K562 (cell line): ENCODE measurements around the gene CEP68. TPM values are rescaled to one million over a fixed set of nuclear protein-coding genes. Genes with fewer than 3 reads are reported as not detected.
A peak's percentile ranks its signal among the peaks of the same experiment; 100 is the strongest.

ENCODE experiments used
- ATF1 ChIP-seq, 2 experiments: fragments of 450-650 bp in 1 of 2; IDR thresholded peaks; 2 replicates each; pipeline ENCODE4 v1.6.1; 2016; ENCODE audit warnings: missing compliant biosample characterization in 1 of 2, missing genetic modification characterization in 1 of 2
- CHD4 ChIP-seq: fragments of 200-600 bp; sonication (generic); IDR thresholded peaks from 3 replicates; pipeline ENCODE4 v1.6.1; 2012; ENCODE audit warnings: low read depth, mild to moderate bottlenecking, mixed read lengths, low read length, inconsistent platforms; ENCODE audit not compliant: insufficient read depth, insufficient replicate concordance, poor library complexity, severe bottlenecking
- CTBP1 ChIP-seq: fragments of 450-650 bp; IDR thresholded peaks from 2 replicates; pipeline ENCODE4 v1.6.1; 2016; ENCODE audit warnings: borderline replicate concordance
- FOXA1 ChIP-seq: fragments of 450-650 bp; IDR thresholded peaks from 2 replicates; pipeline ENCODE4 v1.6.1; 2016; ENCODE audit warnings: mild to moderate bottlenecking, borderline replicate concordance
- HIVEP1 ChIP-seq: fragments of 250-450 bp; sonication (Bioruptor Pico); IDR thresholded peaks from 2 replicates; pipeline ENCODE4 v1.4.0; 2020; ENCODE audit warnings: mild to moderate bottlenecking
- ILF3 ChIP-seq: fragments of 450-650 bp; IDR thresholded peaks from 2 replicates; pipeline ENCODE4 v1.6.1; 2018; ENCODE audit warnings: antibody characterized with exemption, mild to moderate bottlenecking, moderate library complexity, borderline replicate concordance
- KDM2B ChIP-seq: fragments of 250-450 bp; sonication (Bioruptor Pico); IDR thresholded peaks from 2 replicates; pipeline ENCODE4 v1.8.0; 2021; ENCODE audit warnings: mild to moderate bottlenecking, moderate library complexity
- MAZ ChIP-seq, 2 experiments: fragments of 450-650 bp in 1 of 2; sonication (generic) in 1 of 2; formaldehyde crosslinking; IDR thresholded peaks in 1 of 2; conservative IDR thresholded peaks in 1 of 2; 2 replicates each; pipeline versions ENCODE4 v1.4.0 to v1.5.0; 2020; ENCODE audit warnings: mild to moderate bottlenecking in 1 of 2, missing genetic modification reagents in 1 of 2
- MITF ChIP-seq: IDR thresholded peaks from 2 replicates; pipeline ENCODE4 v1.6.1; 2014; ENCODE audit warnings: antibody characterized with exemption
- NEUROD1 ChIP-seq: fragments of 150-350 bp; IDR thresholded peaks from 2 replicates; pipeline ENCODE4 v1.6.1; 2014; ENCODE audit warnings: borderline replicate concordance, low read length, low read depth; ENCODE audit not compliant: partially characterized antibody
- PHB ChIP-seq: fragments of 250-450 bp; sonication (Bioruptor Pico); IDR thresholded peaks from 2 replicates; pipeline ENCODE4 v1.5.0; 2021
- SRSF3 ChIP-seq: fragments of 200-400 bp; formaldehyde crosslinking; IDR thresholded peaks from 2 replicates; pipeline ENCODE4 v1.6.1; 2016; ENCODE audit warnings: mild to moderate bottlenecking, low read length, moderate library complexity; ENCODE audit not compliant: insufficient read depth
- TAF1 ChIP-seq: IDR thresholded peaks from 2 replicates; pipeline ENCODE4 v1.6.1; 2011; ENCODE audit warnings: mild to moderate bottlenecking, low read length, moderate library complexity; ENCODE audit not compliant: insufficient read depth, control insufficient read depth, severe bottlenecking; ENCODE audit errors: extremely low read depth
- TAF7 ChIP-seq: fragments of 450-650 bp; IDR thresholded peaks from 2 replicates; pipeline ENCODE4 v1.6.1; 2016; ENCODE audit warnings: missing genetic modification characterization, missing compliant biosample characterization
- ZBTB5 ChIP-seq: fragments of 450-650 bp; IDR thresholded peaks from 2 replicates; pipeline ENCODE4 v1.6.1; 2017; ENCODE audit warnings: antibody characterized with exemption
- ZNF324 ChIP-seq: fragments of 250-450 bp; sonication (Bioruptor Pico); IDR thresholded peaks from 2 replicates; pipeline ENCODE4 v1.4.0; 2020; ENCODE audit warnings: mild to moderate bottlenecking
- polyA plus RNA-seq, 8 experiments: library from polyadenylated mRNA; depleted of rRNA in 4 of 8; stranded (reverse) in 5 of 8; unstranded in 3 of 8; fragments of >200 nt; fragmentation: Nextera tagmentation in 2 of 8; fragmentation: Illumina TruSeq in 1 of 8; extraction: Ambion mirVana in 2 of 8; extraction: Trizol in 1 of 8; gene quantifications; 2 replicates each; pipeline versions ENCODE4 v1.2.1 to v1.2.3, GENCODE V29; 2011 to 2014; ENCODE audit warnings: inconsistent platforms in 1 of 8, missing spikeins in 1 of 8
- total RNA-seq, 7 experiments: library from RNA; depleted of rRNA in 6 of 7; stranded (reverse); fragments of >200 nt in 6 of 7; fragmentation: Illumina TruSeq in 2 of 7; extraction: Trizol in 2 of 7; gene quantifications; 2 replicates each; pipeline versions ENCODE4 v1.2.1 to v1.2.3, GENCODE V29; 2011 to 2021; ENCODE audit warnings: low replicate concordance in 1 of 7
- TF ChIP-seq, protein P1 (sequence below): fragments of 450-650 bp; IDR thresholded peaks from 2 replicates; pipeline ENCODE4 v1.6.1; 2014; ENCODE audit warnings: low read depth, mild to moderate bottlenecking, moderate library complexity, borderline replicate concordance
- TF ChIP-seq, protein P2 (sequence below): IDR thresholded peaks from 2 replicates; pipeline ENCODE4 v1.6.1; 2011; ENCODE audit warnings: borderline replicate concordance, low read depth, mild to moderate bottlenecking, moderate library complexity, low read length; ENCODE audit not compliant: insufficient read depth, poor library complexity, severe bottlenecking
- TF ChIP-seq, protein P3 (sequence below): fragments of 250-450 bp; sonication (Bioruptor Pico); IDR thresholded peaks from 2 replicates; pipeline ENCODE4 v1.5.0; 2020; ENCODE audit warnings: mild to moderate bottlenecking

Gene CEP68
- total and polyA plus RNA-seq, 9 of the 15 experiments (the other 6 are each of a cell fraction or from before 2014, with no cell fraction given) = 1.4 to 8.5 (median 5.2) TPM

GRCh38 chr2:65130664-65131175 lies 74.5 kb downstream of the CEP68 start (continued):
- TF ChIP-seq ZBTB5 (no peak), MITF (no peak), ZNF324 (CRISPR knock-in tag) (no peak), SRSF3 (no peak), TAF1 (no peak), KDM2B (CRISPR knock-in tag) (no peak), MAZ (CRISPR knock-in tag; conservative IDR thresholded peaks at IDR 0.05 in 1 of 2, IDR thresholded peaks at IDR 0.05 in 1 of 2) (no peak), TAF7 (tag) (no peak), ILF3 (no peak), CHD4 (peak; percentile 31), HIVEP1 (0 out of 2 replicates have a peak, but pooled peaks have one; percentile 2), PHB (CRISPR knock-in tag) (0 out of 2 replicates have a peak, but pooled peaks have one; percentile 17), FOXA1 (no peak), ATF1 (CRISPR knock-in tag; IDR thresholded peaks at IDR 0.05) (no peak), ATF1 (tag; IDR thresholded peaks at IDR 0.05) (no peak), NEUROD1 (no peak), CTBP1 (no peak; the same call in 1 of the 2 replicates)
- TF ChIP-seq, protein P1, sequence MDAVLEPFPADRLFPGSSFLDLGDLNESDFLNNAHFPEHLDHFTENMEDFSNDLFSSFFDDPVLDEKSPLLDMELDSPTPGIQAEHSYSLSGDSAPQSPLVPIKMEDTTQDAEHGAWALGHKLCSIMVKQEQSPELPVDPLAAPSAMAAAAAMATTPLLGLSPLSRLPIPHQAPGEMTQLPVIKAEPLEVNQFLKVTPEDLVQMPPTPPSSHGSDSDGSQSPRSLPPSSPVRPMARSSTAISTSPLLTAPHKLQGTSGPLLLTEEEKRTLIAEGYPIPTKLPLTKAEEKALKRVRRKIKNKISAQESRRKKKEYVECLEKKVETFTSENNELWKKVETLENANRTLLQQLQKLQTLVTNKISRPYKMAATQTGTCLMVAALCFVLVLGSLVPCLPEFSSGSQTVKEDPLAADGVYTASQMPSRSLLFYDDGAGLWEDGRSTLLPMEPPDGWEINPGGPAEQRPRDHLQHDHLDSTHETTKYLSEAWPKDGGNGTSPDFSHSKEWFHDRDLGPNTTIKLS = no peak
- TF ChIP-seq, protein P2, sequence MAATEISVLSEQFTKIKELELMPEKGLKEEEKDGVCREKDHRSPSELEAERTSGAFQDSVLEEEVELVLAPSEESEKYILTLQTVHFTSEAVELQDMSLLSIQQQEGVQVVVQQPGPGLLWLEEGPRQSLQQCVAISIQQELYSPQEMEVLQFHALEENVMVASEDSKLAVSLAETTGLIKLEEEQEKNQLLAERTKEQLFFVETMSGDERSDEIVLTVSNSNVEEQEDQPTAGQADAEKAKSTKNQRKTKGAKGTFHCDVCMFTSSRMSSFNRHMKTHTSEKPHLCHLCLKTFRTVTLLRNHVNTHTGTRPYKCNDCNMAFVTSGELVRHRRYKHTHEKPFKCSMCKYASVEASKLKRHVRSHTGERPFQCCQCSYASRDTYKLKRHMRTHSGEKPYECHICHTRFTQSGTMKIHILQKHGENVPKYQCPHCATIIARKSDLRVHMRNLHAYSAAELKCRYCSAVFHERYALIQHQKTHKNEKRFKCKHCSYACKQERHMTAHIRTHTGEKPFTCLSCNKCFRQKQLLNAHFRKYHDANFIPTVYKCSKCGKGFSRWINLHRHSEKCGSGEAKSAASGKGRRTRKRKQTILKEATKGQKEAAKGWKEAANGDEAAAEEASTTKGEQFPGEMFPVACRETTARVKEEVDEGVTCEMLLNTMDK = no peak
- TF ChIP-seq, protein P3, sequence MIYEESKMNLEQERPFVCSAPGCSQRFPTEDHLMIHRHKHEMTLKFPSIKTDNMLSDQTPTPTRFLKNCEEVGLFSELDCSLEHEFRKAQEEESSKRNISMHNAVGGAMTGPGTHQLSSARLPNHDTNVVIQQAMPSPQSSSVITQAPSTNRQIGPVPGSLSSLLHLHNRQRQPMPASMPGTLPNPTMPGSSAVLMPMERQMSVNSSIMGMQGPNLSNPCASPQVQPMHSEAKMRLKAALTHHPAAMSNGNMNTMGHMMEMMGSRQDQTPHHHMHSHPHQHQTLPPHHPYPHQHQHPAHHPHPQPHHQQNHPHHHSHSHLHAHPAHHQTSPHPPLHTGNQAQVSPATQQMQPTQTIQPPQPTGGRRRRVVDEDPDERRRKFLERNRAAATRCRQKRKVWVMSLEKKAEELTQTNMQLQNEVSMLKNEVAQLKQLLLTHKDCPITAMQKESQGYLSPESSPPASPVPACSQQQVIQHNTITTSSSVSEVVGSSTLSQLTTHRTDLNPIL = no peak
